Lung (tissue), 12 donors: Measurements from ENCODE around the gene XBP1. TPM values are rescaled to one million over a fixed set of nuclear protein-coding genes. Genes with fewer than 3 reads are reported as not detected.
A peak's percentile ranks its signal among the peaks of the same experiment; 100 is the strongest.

Source experiments
- ATAC-seq: fragments of 200-7000 bp; cut with Tn5 transposase; one replicate; pipeline ENCODE4 v1.9.1; 2020; ENCODE audit warnings: moderate number of reproducible peaks; ENCODE audit not compliant: insufficient read depth, low FRiP score
- DNase-seq, 3 donors: peaks; one replicate each; pipeline ENCODE4 v3.0.0-alpha.2; 2013 to 2017
- H3K27ac ChIP-seq, 2 donors: one replicate each; pipeline ENCODE4 v1.5.1; 2013; ENCODE audit warnings: mild to moderate bottlenecking in 2 of 2, moderate library complexity in 2 of 2, control low read depth in 1 of 2, inconsistent platforms in 1 of 2, low read depth in 1 of 2, low read length in 1 of 2
- H3K27me3 ChIP-seq, 3 donors: one replicate each; pipeline ENCODE4 v1.5.1; 2013; ENCODE audit warnings: low read length in 2 of 3; ENCODE audit not compliant: control insufficient read depth in 3 of 3, insufficient read depth in 3 of 3
- H3K36me3 ChIP-seq, 4 donors: one replicate each; pipeline ENCODE4 v1.5.1; 2013; ENCODE audit warnings: low read length in 4 of 4, mild to moderate bottlenecking in 1 of 4, moderate library complexity in 1 of 4; ENCODE audit not compliant: control insufficient read depth in 4 of 4, insufficient read depth in 4 of 4
- H3K4me1 ChIP-seq, 5 donors: one replicate each; pipeline ENCODE4 v1.5.1; 2013; ENCODE audit warnings: low read length in 5 of 5, mild to moderate bottlenecking in 2 of 5, moderate library complexity in 1 of 5; ENCODE audit not compliant: control insufficient read depth in 5 of 5, insufficient read depth in 5 of 5
- H3K4me3 ChIP-seq: one replicate; pipeline ENCODE4 v1.5.1; 2013; ENCODE audit warnings: mild to moderate bottlenecking, control low read depth, moderate library complexity
- H3K9ac ChIP-seq, 2 donors: one replicate each; pipeline ENCODE4 v1.5.1; 2013; ENCODE audit warnings: low read length in 2 of 2, control low read depth in 1 of 2; ENCODE audit not compliant: insufficient read depth in 1 of 2
- H3K9me3 ChIP-seq, 4 donors: one replicate each; pipeline ENCODE4 v1.5.1; 2013; ENCODE audit warnings: low read length in 3 of 4, mild to moderate bottlenecking in 1 of 4, moderate library complexity in 1 of 4; ENCODE audit not compliant: control insufficient read depth in 4 of 4, insufficient read depth in 3 of 4
- WGBS, 2 donors: extraction: QIAGEN DNeasy Blood & Tissue Kit; methylation state at CpG; one replicate each; pipeline ENCODE4 v1.1.7; 2013; 5-methylcytosine and 5-hydroxymethylcytosine counted together
- polyA plus RNA-seq, 2 donors: library from polyadenylated mRNA; stranded (reverse); fragments of 200-250 nt; gene quantifications; one replicate each; pipeline ENCODE4 v1.2.1, GENCODE V29; 2013
- total RNA-seq, 2 donors: library from RNA; depleted of rRNA in 1 of 2; stranded (reverse); fragments of >200 nt in 1 of 2; gene quantifications; one replicate each; pipeline ENCODE4 v1.2.1, GENCODE V29; 2014 to 2021
- TF ChIP-seq, protein P1 (sequence below): IDR thresholded peaks from 2 replicates; pipeline ENCODE4 v1.5.1; 2012; ENCODE audit warnings: mild to moderate bottlenecking; ENCODE audit errors: control extremely low read depth, extremely low read depth
- donor health status: control.
- donor health status: control.
- donor health status: Bipolar disorder and iron deficiency.
- donor health status: healthy.
- donor health status: DM: yes; HTN: yes; CAD: no.

XBP1 gene
- total and polyA plus RNA-seq, 4 donors = 144 to 341 (median 311) TPM

- no peaks in the 10 kb centered on the region for H3K27me3 ChIP-seq
- ATAC-seq = no peak
- peak in 1 of 3 donors; percentile 16 for DNase-seq
- H3K4me1 ChIP-seq = peaks cover 2 to 12% (median 7%) of the 10 kb centered on the region in 5 donors
- WGBS, 2 donors = 22 to 32% methylated on average over 14 of the region's 14 CpGs
- peaks cover 1 to 10% (median 7%) of the 10 kb centered on the region in 4 donors for H3K36me3 ChIP-seq
- peak overlapping the region in 1 of 2 donors; percentile 58 for H3K27ac ChIP-seq
- no peak overlapping the region for H3K4me3 ChIP-seq
- H3K9ac ChIP-seq = no peak overlapping the region
- TF ChIP-seq, protein P1, sequence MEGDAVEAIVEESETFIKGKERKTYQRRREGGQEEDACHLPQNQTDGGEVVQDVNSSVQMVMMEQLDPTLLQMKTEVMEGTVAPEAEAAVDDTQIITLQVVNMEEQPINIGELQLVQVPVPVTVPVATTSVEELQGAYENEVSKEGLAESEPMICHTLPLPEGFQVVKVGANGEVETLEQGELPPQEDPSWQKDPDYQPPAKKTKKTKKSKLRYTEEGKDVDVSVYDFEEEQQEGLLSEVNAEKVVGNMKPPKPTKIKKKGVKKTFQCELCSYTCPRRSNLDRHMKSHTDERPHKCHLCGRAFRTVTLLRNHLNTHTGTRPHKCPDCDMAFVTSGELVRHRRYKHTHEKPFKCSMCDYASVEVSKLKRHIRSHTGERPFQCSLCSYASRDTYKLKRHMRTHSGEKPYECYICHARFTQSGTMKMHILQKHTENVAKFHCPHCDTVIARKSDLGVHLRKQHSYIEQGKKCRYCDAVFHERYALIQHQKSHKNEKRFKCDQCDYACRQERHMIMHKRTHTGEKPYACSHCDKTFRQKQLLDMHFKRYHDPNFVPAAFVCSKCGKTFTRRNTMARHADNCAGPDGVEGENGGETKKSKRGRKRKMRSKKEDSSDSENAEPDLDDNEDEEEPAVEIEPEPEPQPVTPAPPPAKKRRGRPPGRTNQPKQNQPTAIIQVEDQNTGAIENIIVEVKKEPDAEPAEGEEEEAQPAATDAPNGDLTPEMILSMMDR = no peak
- H3K9me3 ChIP-seq = no peaks in the 10 kb centered on the region
Measured at GRCh38 chr22:28801845-28802594, 1.7 kb upstream of the XBP1 start.

GRCh38 chr22:28799606-28800307 is 612 bp downstream of the XBP1 start:
- peak; percentile 72 to 79 (median 74) for DNase-seq
- H3K4me1 ChIP-seq = peaks cover 3 to 20% (median 8%) of the 10 kb centered on the region in 5 donors
- no peaks in the 10 kb centered on the region for H3K27me3 ChIP-seq
- peaks cover 15 to 30% (median 27%) of the 10 kb centered on the region in 4 donors for H3K36me3 ChIP-seq
- peak; percentile 83 for ATAC-seq
- TF ChIP-seq, protein P1 = no peak
- H3K4me3 ChIP-seq = peak overlapping the region; percentile 93
- no peaks in the 10 kb centered on the region for H3K9me3 ChIP-seq
- WGBS, 2 donors = 0 to 1% methylated on average over 27 to 31 of the region's 31 CpGs
- peak overlapping the region; percentile 100 for H3K27ac ChIP-seq
- peak overlapping the region; percentile 92 to 97 for H3K9ac ChIP-seq

- peaks cover 3 to 20% (median 8%) of the 10 kb centered on the region in 5 donors for H3K4me1 ChIP-seq
- peaks cover 15 to 38% (median 31%) of the 10 kb centered on the region in 4 donors for H3K36me3 ChIP-seq
- no peaks in the 10 kb centered on the region for H3K9me3 ChIP-seq
- DNase-seq (peak in 2 of 3 donors; percentile 62 to 73), ATAC-seq (no peak)
- H3K27me3 ChIP-seq = no peaks in the 10 kb centered on the region
- peak overlapping the region; percentile 92 to 97 for H3K9ac ChIP-seq
- peak overlapping the region; percentile 93 for H3K4me3 ChIP-seq
- peak overlapping the region; percentile 100 for H3K27ac ChIP-seq
- WGBS, 2 donors = 0% methylated on average over 7 of the region's 7 CpGs
- TF ChIP-seq, protein P1 = no peak
Measured at GRCh38 chr22:28798810-28799605, 1.4 kb downstream of the XBP1 start.
